Endothelial cell of umbilical vein (primary cell): Measurements from ENCODE around the gene MRPS23. TPM values are rescaled to one million over a fixed set of nuclear protein-coding genes. Genes with fewer than 3 reads are reported as not detected.

Experiments used
- BruUV-seq: library from RNA; stranded (reverse); fragments of 400-500 nt; replicated peaks from 2 replicates; lab custom pipeline; 2021; lab: Mats Ljungman, UMichigan
- CTCF ChIA-PET: fragments of 300-600, 350-600 bp; sonication (Branson Sonifier 250); formaldehyde crosslinking; loops from one replicate; lab custom pipeline; 2021; ENCODE audit warnings: antibody characterized with exemption, inconsistent platforms; lab: Charles Lee
- POLR2A ChIA-PET: fragments of 300-600, 350-600 bp; sonication (Branson Sonifier 250); formaldehyde crosslinking; loops from one replicate; lab custom pipeline; 2021; ENCODE audit warnings: antibody characterized with exemption, inconsistent platforms; lab: Charles Lee
- DNase-seq: peaks from one replicate; pipeline ENCODE4 v3.0.0-alpha.2; 2011; ENCODE audit warnings: low read depth, low spot score
- FAIRE-seq: peaks from 2 replicates; lab custom pipeline; 2011; peaks lifted over from hg19 to GRCh38; lab: Jason Lieb, UNC
- H2AFZ ChIP-seq: 2 replicates; pipeline ENCODE4 v1.6.0; 2012; ENCODE audit warnings: low read depth, low read length, control low read depth, inconsistent platforms
- H3K27ac ChIP-seq: 2 replicates; pipeline ENCODE4 v1.5.1; 2011; ENCODE audit warnings: low read depth, mild to moderate bottlenecking, control low read depth, low read length, moderate library complexity; ENCODE audit not compliant: insufficient read depth
- H3K27me3 ChIP-seq, 2 experiments: 2 replicates each; pipeline versions ENCODE4 v1.6.0 to v1.6.1; 2011; ENCODE audit warnings: low read length in 2 of 2, mixed read lengths in 1 of 2; ENCODE audit not compliant: control insufficient read depth in 2 of 2, insufficient read depth in 2 of 2
- H3K36me3 ChIP-seq, 2 experiments: 2 replicates in 1 of 2; 3 replicates in 1 of 2; pipeline ENCODE4 v1.5.1; 2011; ENCODE audit warnings: low read length in 2 of 2, mild to moderate bottlenecking in 1 of 2, moderate library complexity in 1 of 2; ENCODE audit not compliant: control insufficient read depth in 2 of 2, insufficient read depth in 2 of 2; ENCODE audit errors: extremely low read depth in 1 of 2
- H3K4me1 ChIP-seq: 3 replicates; pipeline ENCODE4 v1.5.1; 2011; ENCODE audit warnings: mild to moderate bottlenecking, low read length; ENCODE audit not compliant: control insufficient read depth, insufficient read depth; ENCODE audit errors: extremely low read depth
- H3K4me2 ChIP-seq: 2 replicates; pipeline ENCODE4 v1.6.1; 2011; ENCODE audit warnings: low read length, control low read depth, mixed read lengths; ENCODE audit not compliant: insufficient read depth
- H3K4me3 ChIP-seq, 3 experiments: fragments of 200-600 bp in 1 of 3; sonication (generic), shearing (Covaris generic) in 1 of 3; replicated peaks in 1 of 3; 2 replicates each; pipeline ENCODE4 v1.5.1; 2011 to 2016; ENCODE audit warnings: control low read depth in 3 of 3, low read length in 3 of 3, mild to moderate bottlenecking in 2 of 3, inconsistent platforms in 1 of 3, low read depth in 1 of 3, moderate library complexity in 1 of 3; ENCODE audit not compliant: insufficient read depth in 1 of 3
- H3K79me2 ChIP-seq: 2 replicates; pipeline ENCODE4 v1.6.0; 2012; ENCODE audit warnings: low read length, inconsistent platforms; ENCODE audit not compliant: control insufficient read depth, insufficient read depth
- H3K9ac ChIP-seq: replicated peaks from 2 replicates; pipeline ENCODE3; 2011; ENCODE audit warnings: low read length, control low read depth; ENCODE audit not compliant: insufficient read depth; ENCODE audit errors: extremely low read depth
- H3K9me1 ChIP-seq: replicated peaks from 3 replicates; pipeline ENCODE4 v1.6.0; 2011; ENCODE audit warnings: mild to moderate bottlenecking, low read length; ENCODE audit not compliant: control insufficient read depth, insufficient read depth; ENCODE audit errors: extremely low read depth
- H3K9me3 ChIP-seq: replicated peaks from 2 replicates; pipeline ENCODE4 v1.5.1; 2012; ENCODE audit warnings: low read length, inconsistent platforms; ENCODE audit not compliant: control insufficient read depth, insufficient read depth
- H4K20me1 ChIP-seq: replicated peaks from 2 replicates; pipeline ENCODE3; 2011; ENCODE audit warnings: mild to moderate bottlenecking, low read length; ENCODE audit not compliant: control insufficient read depth, insufficient read depth; ENCODE audit errors: extremely low read depth
- CTCF ChIP-seq, 2 donors: IDR thresholded peaks; 1 replicate in 1 of 2; 2 replicates in 1 of 2; pipeline ENCODE4 v1.5.1; 2011; ENCODE audit warnings: low read length in 2 of 2, mild to moderate bottlenecking in 2 of 2, moderate library complexity in 2 of 2, control low read depth in 1 of 2, inconsistent platforms in 1 of 2, low read depth in 1 of 2; ENCODE audit not compliant: insufficient read depth in 1 of 2; ENCODE audit errors: extremely low read depth in 1 of 2
- EZH2 ChIP-seq: IDR thresholded peaks from 2 replicates; pipeline ENCODE4 v1.6.1; 2012; ENCODE audit warnings: borderline replicate concordance, low read depth, mild to moderate bottlenecking, moderate library complexity, low read length, inconsistent platforms; ENCODE audit not compliant: severe bottlenecking
- FOS ChIP-seq: IDR thresholded peaks from 2 replicates; pipeline ENCODE4 v1.6.1; 2011; ENCODE audit warnings: mild to moderate bottlenecking, low read length, moderate library complexity, borderline replicate concordance; ENCODE audit not compliant: insufficient read depth
- GATA2 ChIP-seq: IDR thresholded peaks from 2 replicates; pipeline ENCODE4 v1.7.0; 2011; ENCODE audit warnings: low read depth, mild to moderate bottlenecking, moderate library complexity, mixed read lengths, low read length; ENCODE audit not compliant: insufficient read length, insufficient read depth
- JUN ChIP-seq: IDR thresholded peaks from 2 replicates; pipeline ENCODE4 v1.6.1; 2011; ENCODE audit warnings: borderline replicate concordance, low read depth; ENCODE audit not compliant: insufficient read length, insufficient read depth
- MAX ChIP-seq: IDR thresholded peaks from 2 replicates; pipeline ENCODE4 v1.6.1; 2011; ENCODE audit not compliant: insufficient read depth, insufficient read length
- MYC ChIP-seq: IDR thresholded peaks from one replicate; pipeline ENCODE4 v1.6.1; 2011; ENCODE audit warnings: mild to moderate bottlenecking, low read depth, low read length
- POLR2A ChIP-seq: IDR thresholded peaks from 2 replicates; pipeline ENCODE4 v1.6.1; 2012; ENCODE audit warnings: low read depth, mild to moderate bottlenecking, control low read depth, low read length
- POLR2AphosphoS5 ChIP-seq: IDR thresholded peaks from 2 replicates; pipeline ENCODE4 v1.6.1; 2012; ENCODE audit warnings: low read depth, mild to moderate bottlenecking, control low read depth, low read length, moderate library complexity; ENCODE audit not compliant: insufficient read depth
- dilution Hi-C: fragments of 300-500 bp; cut with MboI; formaldehyde crosslinking; loops from one replicate; pipeline ENCODE4 v1.15.0; 2019; ENCODE audit warnings: low sequenced_read_pairs; ENCODE audit not compliant: extremely low pct_ligation_motif_present
- intact Hi-C: fragments of 100-400 bp; cut with micrococcal nuclease; formaldehyde crosslinking; loops from one replicate; pipeline ENCODE4 v1.10.0; 2022
- polyA plus RNA-seq, 4 experiments: library from polyadenylated mRNA; depleted of rRNA in 3 of 4; stranded (reverse) in 3 of 4; unstranded in 1 of 4; fragments of >200 nt; gene quantifications; 2 replicates each; pipeline versions ENCODE4 v1.2.1 to v1.2.3, GENCODE V29; 2011 to 2012; ENCODE audit warnings: missing spikeins in 1 of 4
- total RNA-seq: library from RNA; stranded (reverse); gene quantifications from 2 replicates; pipeline ENCODE4 v1.2.3, GENCODE V29; 2021

The MRPS23 gene
- total and polyA plus RNA-seq, 2 donors (not counting 3 experiments of a cell fraction or from before 2014, with no cell fraction given): 39.9 to 46.2 TPM

GRCh38 chr17:57856792-57857620 lies 7.2 kb upstream of the MRPS23 start:
- Histone ChIP-seq H3K9ac (no peak overlapping the region), H4K20me1 (no peaks in the 10 kb centered on the region), H3K79me2 (no peaks in the 10 kb centered on the region), H2AFZ (no peak overlapping the region), H3K9me3 (no peaks in the 10 kb centered on the region), H3K4me1 (peaks cover 13% of the 10 kb centered on the region), H3K4me2 (no peak overlapping the region), H3K9me1 (no peaks in the 10 kb centered on the region), H3K27ac (no peak overlapping the region), H3K36me3 (no peaks in the 10 kb centered on the region), H3K27me3 (no peaks in the 10 kb centered on the region), H3K4me3 (no peak overlapping the region)
- ChIA-PET POLR2A (no interaction called here), CTCF (interaction anchor here (1.7 to 18.8 kb wide), 11 partner anchors 15 to 255 kb away, joined by 4 to 584 read pairs (median 27); partner anchors contain the start of genes CUEDC1 and VEZF1)
- no TSS peak for BruUV-seq
- DNase-seq: no peak
- dilution Hi-C loops: loop anchor here (25.0 kb wide), 1 partner anchor 130 kb away; the partner anchor contains the start of gene VEZF1
- TF ChIP-seq POLR2A (no peak), FOS (no peak), CTCF (IDR thresholded peaks at IDR 0.05; ENCODE audit: extremely low read depth in 1 of 2, insufficient read depth in 1 of 2, low read depth in 1 of 2, low read length in 2 of 2) (no peak), JUN (no peak), GATA2 (no peak), MYC (no peak), POLR2AphosphoS5 (no peak), EZH2 (no peak), MAX (no peak)
- no peak for FAIRE-seq
- intact Hi-C loops: no loop called here
